Ectodermal cell (in vitro differentiated cells): ENCODE measurements around the gene CSRNP2.

Experiments used
- H3K27ac ChIP-seq: 2 replicates; pipeline ENCODE4 v1.7.0; 2013; ENCODE audit warnings: mild to moderate bottlenecking, low read depth, low read length; ENCODE audit not compliant: insufficient read depth, poor library complexity, severe bottlenecking
- H3K27me3 ChIP-seq: 2 replicates; pipeline ENCODE4 v1.7.0; 2013; ENCODE audit warnings: mild to moderate bottlenecking, low read length; ENCODE audit not compliant: insufficient read depth, control insufficient read depth, poor library complexity, severe bottlenecking
- H3K36me3 ChIP-seq: one replicate; pipeline ENCODE4 v1.7.0; 2013; ENCODE audit warnings: low read length; ENCODE audit not compliant: control insufficient read depth, insufficient read depth
- H3K4me1 ChIP-seq: one replicate; pipeline ENCODE4 v1.7.0; 2013; ENCODE audit warnings: low read length; ENCODE audit not compliant: control insufficient read depth, insufficient read depth
- H3K4me3 ChIP-seq: 2 replicates; pipeline ENCODE4 v1.7.0; 2013; ENCODE audit warnings: low read depth, low read length, control low read depth; ENCODE audit not compliant: insufficient read depth
- H3K9me3 ChIP-seq: 2 replicates; pipeline ENCODE4 v1.7.0; 2013; ENCODE audit warnings: mild to moderate bottlenecking, low read length, moderate library complexity; ENCODE audit not compliant: control insufficient read depth
- WGBS, 2 experiments: methylation state at CpG; one replicate each; pipeline ENCODE4 v1.1.7; 2013; ENCODE audit warnings: missing lambda C conversion rate in 2 of 2; 5-methylcytosine and 5-hydroxymethylcytosine counted together

CSRNP2 gene

DNA sequence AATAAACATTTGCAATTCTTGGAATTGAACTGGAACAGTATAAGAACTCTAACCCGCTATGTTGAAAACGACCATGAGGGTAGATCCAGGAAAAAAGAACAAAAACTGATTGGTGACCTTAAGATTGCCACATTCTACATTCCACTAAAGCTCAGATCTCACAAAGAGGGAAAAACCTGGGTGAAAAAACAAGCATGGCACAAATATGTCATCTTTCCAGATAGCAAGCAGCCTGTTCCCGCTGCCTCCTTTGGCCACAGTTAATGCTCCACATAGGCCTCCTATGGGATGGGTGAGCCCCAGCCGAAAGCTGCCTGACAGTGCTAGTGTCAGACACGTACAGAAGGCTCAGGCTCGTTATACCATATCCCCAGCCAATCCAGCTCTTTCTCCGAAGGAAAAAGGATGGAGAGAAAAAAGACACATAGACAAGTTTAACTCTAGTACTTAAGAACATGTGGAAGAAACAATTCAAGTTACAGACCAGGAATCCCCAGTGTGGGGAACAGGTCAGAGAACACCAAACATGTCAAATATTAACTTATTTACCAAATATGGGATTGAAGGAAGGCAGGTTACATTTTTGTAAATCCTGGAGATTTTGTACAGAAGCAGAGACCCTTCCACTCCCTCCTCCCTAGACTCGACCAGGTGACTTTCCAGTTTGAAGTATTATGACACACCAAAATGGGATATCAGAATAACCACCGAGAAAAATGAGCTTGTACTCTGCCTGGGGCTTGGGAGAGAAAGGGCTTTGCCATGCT is 20.6 kb downstream of the CSRNP2 start:
- Histone ChIP-seq H3K4me1 (no peaks in the 10 kb centered on the region), H3K4me3 (no peak overlapping the region), H3K36me3 (peaks cover 50% of the 10 kb centered on the region), H3K9me3 (no peaks in the 10 kb centered on the region), H3K27me3 (no peaks in the 10 kb centered on the region), H3K27ac (no peak overlapping the region)
- WGBS, 2 experiments, result 93 to 97% methylated on average over 9 of the region's 9 CpGs

DNA sequence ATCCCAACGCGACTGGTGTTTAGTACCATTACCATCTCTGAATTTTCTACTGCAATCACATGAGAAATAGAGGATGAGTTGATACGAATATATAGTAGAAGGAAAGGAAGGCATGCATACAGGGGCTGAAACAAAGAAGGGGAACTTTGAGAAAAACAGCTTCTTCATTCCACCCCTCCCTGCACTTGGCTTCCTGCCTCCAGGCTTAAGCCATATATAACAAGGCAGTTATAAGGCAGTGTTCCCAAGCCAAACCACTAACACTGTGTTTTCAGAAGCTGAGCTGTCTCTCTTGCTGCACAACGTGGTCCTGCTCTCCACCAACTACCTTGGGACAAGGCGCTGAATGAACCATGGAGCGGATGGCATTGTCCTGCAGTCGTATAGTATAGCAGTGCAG is 24.3 kb downstream of the CSRNP2 start:
- 91 to 96% methylated on average over 4 to 7 of the region's 7 CpGs for WGBS, 2 experiments
- Histone ChIP-seq H3K27ac (no peak overlapping the region), H3K9me3 (no peaks in the 10 kb centered on the region), H3K27me3 (no peaks in the 10 kb centered on the region), H3K36me3 (peaks cover 27% of the 10 kb centered on the region), H3K4me1 (no peaks in the 10 kb centered on the region), H3K4me3 (no peak overlapping the region)

DNA sequence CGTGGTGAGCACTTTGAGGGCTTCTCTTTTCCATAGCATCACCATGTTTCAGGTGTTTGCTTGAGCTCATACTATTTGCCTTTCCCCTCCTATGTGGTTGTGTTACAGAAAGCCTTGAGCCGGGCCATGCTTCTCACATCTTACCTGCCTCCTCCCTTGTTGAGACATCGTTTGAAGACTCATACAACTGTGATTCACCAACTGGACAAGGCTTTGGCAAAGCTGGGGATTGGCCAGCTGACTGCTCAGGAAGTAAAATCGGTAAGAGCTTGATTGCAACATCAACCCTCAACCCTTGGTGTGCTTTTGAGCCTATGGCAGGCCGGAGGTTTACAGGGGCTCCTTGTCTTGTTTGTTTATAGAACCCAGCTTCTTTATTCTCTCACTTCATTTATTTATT is 27.2 kb downstream of the CSRNP2 start:
- H3K4me3 ChIP-seq, result no peak overlapping the region
- H3K27me3 ChIP-seq, result no peaks in the 10 kb centered on the region
- H3K9me3 ChIP-seq, result no peaks in the 10 kb centered on the region
- peaks cover 28% of the 10 kb centered on the region for H3K36me3 ChIP-seq
- no peaks in the 10 kb centered on the region for H3K4me1 ChIP-seq
- WGBS, 2 experiments, result 92 to 96% methylated on average over 5 of the region's 5 CpGs
- H3K27ac ChIP-seq, result no peak overlapping the region

DNA sequence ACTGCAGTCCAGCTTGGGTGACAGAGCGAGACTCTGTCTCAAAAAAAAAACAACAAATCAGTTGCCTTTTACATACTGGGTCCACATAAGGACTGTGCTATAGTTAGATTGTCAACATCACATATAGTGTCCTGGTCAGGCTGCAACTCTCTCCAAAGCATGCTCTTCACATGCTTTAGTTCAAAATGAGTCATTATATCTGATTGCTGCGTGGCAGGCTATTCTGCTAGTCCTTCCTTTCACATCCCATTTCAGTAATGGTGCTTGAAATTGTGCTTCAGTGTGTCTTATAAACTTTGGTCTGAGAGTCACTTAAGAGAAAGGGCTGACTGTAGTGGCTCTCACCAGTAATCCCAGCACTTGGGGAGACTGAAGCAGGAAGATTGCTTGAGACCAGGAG is 28.3 kb downstream of the CSRNP2 start:
- no peak overlapping the region for H3K4me3 ChIP-seq
- no peaks in the 10 kb centered on the region for H3K4me1 ChIP-seq
- 94 to 97% methylated on average over 2 of the region's 2 CpGs for WGBS, 2 experiments
- H3K27ac ChIP-seq, result no peak overlapping the region
- H3K36me3 ChIP-seq, result peaks cover 24% of the 10 kb centered on the region
- H3K27me3 ChIP-seq, result no peaks in the 10 kb centered on the region
- no peaks in the 10 kb centered on the region for H3K9me3 ChIP-seq

DNA sequence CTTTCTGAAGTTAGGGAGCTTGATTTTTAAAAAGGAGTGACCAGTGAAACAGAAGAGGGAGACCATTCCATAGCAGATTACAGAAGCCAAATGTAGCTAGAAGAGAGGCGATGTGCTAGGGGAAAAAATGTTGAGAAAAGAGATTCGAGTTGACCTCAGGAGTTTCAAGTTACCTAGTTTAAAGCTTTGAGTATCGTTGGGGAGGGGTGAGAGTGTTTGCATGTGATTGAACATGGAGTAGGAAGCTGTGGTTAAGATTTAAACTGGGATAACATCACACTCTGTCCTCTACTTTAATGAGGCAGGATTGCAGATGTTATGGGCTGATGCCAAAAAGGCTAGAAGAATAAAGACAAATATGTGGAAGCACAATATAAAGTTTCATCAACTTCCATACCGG is 31.6 kb downstream of the CSRNP2 start:
- H3K9me3 ChIP-seq, result no peaks in the 10 kb centered on the region
- peaks cover 8% of the 10 kb centered on the region for H3K4me1 ChIP-seq
- 94 to 95% methylated on average over 4 of the region's 4 CpGs for WGBS, 2 experiments
- no peaks in the 10 kb centered on the region for H3K27me3 ChIP-seq
- peaks cover 13% of the 10 kb centered on the region for H3K36me3 ChIP-seq
- no peak overlapping the region for H3K27ac ChIP-seq
- no peak overlapping the region for H3K4me3 ChIP-seq

DNA sequence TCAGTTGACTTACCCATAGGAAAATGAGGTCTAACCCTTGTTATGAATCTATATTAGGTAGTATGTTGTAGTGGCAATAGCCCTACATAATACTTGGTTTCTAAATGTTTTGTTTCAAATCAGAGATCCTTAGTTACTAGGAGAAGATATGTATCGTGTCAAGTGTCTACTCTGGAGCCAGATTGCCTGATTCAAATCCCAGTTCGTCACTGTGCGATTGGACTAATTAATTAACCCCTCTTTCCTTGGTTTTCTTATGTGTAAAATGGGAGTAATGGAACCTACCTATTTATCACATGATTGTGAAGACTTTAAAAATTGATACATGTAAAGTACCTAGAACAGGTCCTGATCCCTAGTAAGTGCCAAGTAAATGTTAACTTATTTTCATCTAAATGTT is 33.9 kb downstream of the CSRNP2 start:
- H3K4me3 ChIP-seq, result no peak overlapping the region
- H3K4me1 ChIP-seq, result peaks cover 8% of the 10 kb centered on the region
- H3K9me3 ChIP-seq, result no peaks in the 10 kb centered on the region
- no peak overlapping the region for H3K27ac ChIP-seq
- WGBS, 2 experiments, result 88 to 96% methylated on average over 1 to 3 of the region's 3 CpGs
- peaks cover 6% of the 10 kb centered on the region for H3K36me3 ChIP-seq
- H3K27me3 ChIP-seq, result no peaks in the 10 kb centered on the region

DNA sequence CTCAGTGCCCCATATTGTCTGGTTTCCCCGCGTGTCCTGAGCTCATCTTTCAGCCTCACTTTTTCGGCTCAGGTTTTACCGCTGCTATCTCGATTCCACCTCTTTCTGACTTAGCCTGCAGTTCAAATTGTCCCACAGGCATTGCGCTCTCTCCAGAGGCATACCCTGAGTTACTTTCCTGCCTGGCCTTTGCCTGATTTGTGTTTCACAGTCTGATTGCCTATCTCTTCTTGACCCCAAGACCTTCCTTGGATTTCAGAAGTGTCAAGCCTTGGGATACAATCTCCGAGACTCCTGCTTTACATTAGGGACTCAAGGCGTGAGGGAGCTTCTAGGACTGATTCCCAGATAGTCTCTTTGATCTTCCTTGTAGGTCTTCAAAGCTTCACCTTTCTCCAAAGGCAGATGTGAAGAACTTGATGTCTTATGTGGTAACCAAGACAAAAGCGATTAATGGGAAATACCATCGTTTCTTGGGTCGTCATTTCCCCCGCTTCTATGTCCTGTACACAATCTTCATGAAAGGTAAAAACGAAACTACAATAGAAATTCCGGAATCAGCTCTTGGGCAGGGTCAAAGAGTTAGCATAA is 34.6 kb downstream of the CSRNP2 start:
- H3K27me3 ChIP-seq, result no peaks in the 10 kb centered on the region
- peak overlapping the region; percentile 72 for H3K4me3 ChIP-seq
- no peaks in the 10 kb centered on the region for H3K9me3 ChIP-seq
- 52 to 58% methylated on average over 14 of the region's 14 CpGs for WGBS, 2 experiments
- H3K27ac ChIP-seq, result no peak overlapping the region
- peaks cover 6% of the 10 kb centered on the region for H3K36me3 ChIP-seq
- peaks cover 8% of the 10 kb centered on the region for H3K4me1 ChIP-seq

DNA sequence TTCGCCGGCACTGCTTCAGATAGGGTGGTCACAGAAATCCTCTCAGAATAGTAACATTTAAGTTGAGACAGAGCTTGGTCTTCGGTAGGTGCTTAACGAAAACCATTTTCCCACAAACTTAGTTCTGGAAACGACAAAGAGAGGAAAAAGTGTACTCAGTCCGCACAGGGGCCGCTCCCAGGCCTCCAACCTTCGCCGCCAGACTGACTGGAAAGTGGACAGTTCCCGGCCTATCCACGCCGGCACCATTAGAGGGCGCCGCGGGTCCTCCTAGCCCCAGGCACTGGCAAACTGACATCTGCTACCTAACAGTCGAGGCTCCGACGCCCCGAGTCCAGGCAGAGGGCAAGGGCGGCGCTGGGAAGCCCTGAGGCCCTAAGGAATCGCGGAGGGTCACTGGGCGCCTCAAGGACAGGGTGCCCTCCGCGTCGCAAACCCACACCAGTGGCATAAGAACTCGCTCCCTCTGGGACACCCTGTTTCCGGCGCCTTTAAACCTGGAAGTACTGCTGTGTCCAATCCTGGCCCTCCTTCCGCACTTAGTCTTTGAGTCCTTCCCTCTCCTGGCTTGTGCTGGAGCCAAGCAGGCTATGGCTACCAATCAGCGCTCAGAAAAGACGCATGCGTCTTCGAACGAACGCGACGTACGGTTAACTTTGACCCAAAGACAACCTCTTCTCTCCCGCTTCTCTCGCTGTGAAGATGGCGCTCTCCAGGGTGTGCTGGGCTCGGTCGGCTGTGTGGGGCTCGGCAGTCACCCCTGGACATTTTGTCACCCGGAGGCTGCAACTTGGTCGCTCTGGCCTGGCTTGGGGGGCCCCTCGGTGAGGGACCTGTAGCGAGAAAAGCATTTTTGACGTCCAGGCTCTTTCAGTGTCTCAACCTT is 35.5 kb downstream of the CSRNP2 start, which contains the start of gene LETMD1:
Gene LETMD1 (plus strand): TSS at position 673 of the 886 bp plus-strand sequence. CDS start 30 bp downstream, at position 703.
- Histone ChIP-seq H3K27me3 (no peaks in the 10 kb centered on the region), H3K27ac (peak within 1 kb of the TSS; percentile 70), H3K36me3 (peaks cover 6% of the 10 kb centered on the region), H3K9me3 (no peaks in the 10 kb centered on the region), H3K4me3 (peak within 1 kb of the TSS; percentile 72), H3K4me1 (peaks cover 8% of the 10 kb centered on the region)
- 4 to 5% methylated on average over 51 of the region's 51 CpGs for WGBS, 2 experiments

DNA sequence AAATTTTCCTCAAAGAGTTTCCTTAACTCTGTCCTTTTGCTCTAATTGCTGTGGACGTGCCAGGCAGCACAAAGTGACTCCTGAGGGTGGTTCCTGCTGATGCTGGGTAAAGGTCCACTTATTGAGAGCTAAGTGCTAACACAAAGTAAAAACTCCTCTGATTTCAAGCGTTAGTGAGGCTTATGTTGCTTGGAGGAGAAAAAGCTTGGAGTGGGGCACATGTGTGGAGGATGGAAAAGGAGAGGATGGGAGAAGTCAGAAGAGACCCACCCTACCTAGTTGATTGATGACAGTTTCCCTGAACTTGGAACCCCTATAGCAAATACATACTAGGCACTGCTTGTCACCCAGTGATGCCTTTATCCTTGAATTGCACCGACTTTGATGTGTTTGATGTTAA is 47.1 kb downstream of the CSRNP2 start:
- 65 to 89% methylated on average over 2 of the region's 3 CpGs for WGBS, 2 experiments
- no peak overlapping the region for H3K4me3 ChIP-seq
- H3K9me3 ChIP-seq, result no peaks in the 10 kb centered on the region
- H3K36me3 ChIP-seq, result no peaks in the 10 kb centered on the region
- no peaks in the 10 kb centered on the region for H3K4me1 ChIP-seq
- no peak overlapping the region for H3K27ac ChIP-seq
- no peaks in the 10 kb centered on the region for H3K27me3 ChIP-seq
